Liver (tissue), 3 donors: ENCODE results near the gene TOE1.

ENCODE experiments used
- EGR1 ChIP-seq, 2 donors: IDR thresholded peaks; 2 replicates each; pipeline ENCODE4 v1.6.1; 2016 to 2018; ENCODE audit warnings: antibody characterized with exemption in 2 of 2, low read depth in 2 of 2
- GABPA ChIP-seq, 2 donors: IDR thresholded peaks in 1 of 2; conservative IDR thresholded peaks in 1 of 2; 2 replicates each; pipeline ENCODE4 v1.6.1; 2016; ENCODE audit warnings: antibody characterized with exemption in 2 of 2, mild to moderate bottlenecking in 1 of 2, moderate library complexity in 1 of 2
- JUND ChIP-seq, 2 donors: IDR thresholded peaks; 2 replicates each; pipeline ENCODE4 v1.6.1; 2016; ENCODE audit warnings: antibody characterized with exemption in 2 of 2
- SP1 ChIP-seq: IDR thresholded peaks from 2 replicates; pipeline ENCODE4 v1.6.1; 2018; ENCODE audit warnings: antibody characterized with exemption, mild to moderate bottlenecking
- TAF1 ChIP-seq: conservative IDR thresholded peaks from 2 replicates; pipeline ENCODE4 v1.6.1; 2016; ENCODE audit warnings: antibody characterized with exemption, mild to moderate bottlenecking
- YY1 ChIP-seq: IDR thresholded peaks from 2 replicates; pipeline ENCODE4 v1.6.1; 2016; ENCODE audit warnings: antibody characterized with exemption, mild to moderate bottlenecking
- TF ChIP-seq, protein P1 (sequence below): fragments of 150-350 bp; IDR thresholded peaks from 2 replicates; pipeline ENCODE4 v1.5.1; 2017; ENCODE audit warnings: improper control_type of control experiment, low read depth, low read length; ENCODE audit not compliant: missing input control
- TF ChIP-seq, protein P2 (sequence below): IDR thresholded peaks from 2 replicates; pipeline ENCODE4 v1.6.1; 2016; ENCODE audit warnings: antibody characterized with exemption
- TF ChIP-seq, protein P3 (sequence below): IDR thresholded peaks from 2 replicates; pipeline ENCODE4 v1.6.1; 2016; ENCODE audit warnings: antibody characterized with exemption, mild to moderate bottlenecking
- TF ChIP-seq, protein P4 (sequence below): IDR thresholded peaks from 2 replicates; pipeline ENCODE4 v1.6.1; 2016; ENCODE audit warnings: antibody characterized with exemption
- donor health status: healthy.
- donor health status: healthy.

DNA sequence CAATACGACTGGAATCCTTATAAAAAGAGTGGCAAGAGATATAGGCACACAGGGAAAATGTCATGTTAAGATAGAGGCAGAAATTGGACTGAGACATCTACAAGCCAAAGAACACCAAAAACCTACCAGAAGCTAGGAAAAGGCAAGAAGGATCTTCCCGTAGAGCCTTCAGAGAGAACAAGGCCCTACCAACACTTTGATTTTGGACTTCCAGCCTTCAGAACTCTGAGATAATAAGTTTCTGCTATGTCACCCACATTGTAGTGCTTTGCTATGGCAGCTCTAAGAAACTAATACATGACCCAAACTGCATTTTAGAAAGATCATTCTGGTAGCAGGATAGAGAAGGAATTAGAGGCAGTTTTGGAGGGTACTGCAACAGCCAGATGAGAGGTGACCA is 24.3 kb downstream of the TOE1 start:
- TF ChIP-seq, protein P1, sequence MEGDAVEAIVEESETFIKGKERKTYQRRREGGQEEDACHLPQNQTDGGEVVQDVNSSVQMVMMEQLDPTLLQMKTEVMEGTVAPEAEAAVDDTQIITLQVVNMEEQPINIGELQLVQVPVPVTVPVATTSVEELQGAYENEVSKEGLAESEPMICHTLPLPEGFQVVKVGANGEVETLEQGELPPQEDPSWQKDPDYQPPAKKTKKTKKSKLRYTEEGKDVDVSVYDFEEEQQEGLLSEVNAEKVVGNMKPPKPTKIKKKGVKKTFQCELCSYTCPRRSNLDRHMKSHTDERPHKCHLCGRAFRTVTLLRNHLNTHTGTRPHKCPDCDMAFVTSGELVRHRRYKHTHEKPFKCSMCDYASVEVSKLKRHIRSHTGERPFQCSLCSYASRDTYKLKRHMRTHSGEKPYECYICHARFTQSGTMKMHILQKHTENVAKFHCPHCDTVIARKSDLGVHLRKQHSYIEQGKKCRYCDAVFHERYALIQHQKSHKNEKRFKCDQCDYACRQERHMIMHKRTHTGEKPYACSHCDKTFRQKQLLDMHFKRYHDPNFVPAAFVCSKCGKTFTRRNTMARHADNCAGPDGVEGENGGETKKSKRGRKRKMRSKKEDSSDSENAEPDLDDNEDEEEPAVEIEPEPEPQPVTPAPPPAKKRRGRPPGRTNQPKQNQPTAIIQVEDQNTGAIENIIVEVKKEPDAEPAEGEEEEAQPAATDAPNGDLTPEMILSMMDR, result no peak
- no peak for TF ChIP-seq JUND (IDR thresholded peaks at IDR 0.05)
- TF ChIP-seq, protein P2, sequence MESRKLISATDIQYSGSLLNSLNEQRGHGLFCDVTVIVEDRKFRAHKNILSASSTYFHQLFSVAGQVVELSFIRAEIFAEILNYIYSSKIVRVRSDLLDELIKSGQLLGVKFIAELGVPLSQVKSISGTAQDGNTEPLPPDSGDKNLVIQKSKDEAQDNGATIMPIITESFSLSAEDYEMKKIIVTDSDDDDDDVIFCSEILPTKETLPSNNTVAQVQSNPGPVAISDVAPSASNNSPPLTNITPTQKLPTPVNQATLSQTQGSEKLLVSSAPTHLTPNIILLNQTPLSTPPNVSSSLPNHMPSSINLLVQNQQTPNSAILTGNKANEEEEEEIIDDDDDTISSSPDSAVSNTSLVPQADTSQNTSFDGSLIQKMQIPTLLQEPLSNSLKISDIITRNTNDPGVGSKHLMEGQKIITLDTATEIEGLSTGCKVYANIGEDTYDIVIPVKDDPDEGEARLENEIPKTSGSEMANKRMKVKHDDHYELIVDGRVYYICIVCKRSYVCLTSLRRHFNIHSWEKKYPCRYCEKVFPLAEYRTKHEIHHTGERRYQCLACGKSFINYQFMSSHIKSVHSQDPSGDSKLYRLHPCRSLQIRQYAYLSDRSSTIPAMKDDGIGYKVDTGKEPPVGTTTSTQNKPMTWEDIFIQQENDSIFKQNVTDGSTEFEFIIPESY, result no peak
- no peak for TF ChIP-seq YY1
- no peak for TF ChIP-seq GABPA (IDR thresholded peaks at IDR 0.05 in 1 of 2, conservative IDR thresholded peaks at IDR 0.05 in 1 of 2)
- TF ChIP-seq TAF1, result no peak
- TF ChIP-seq EGR1 (IDR thresholded peaks at IDR 0.05; ENCODE audit: low read depth in 2 of 2), result no peak
- TF ChIP-seq SP1, result no peak
- TF ChIP-seq, protein P3, sequence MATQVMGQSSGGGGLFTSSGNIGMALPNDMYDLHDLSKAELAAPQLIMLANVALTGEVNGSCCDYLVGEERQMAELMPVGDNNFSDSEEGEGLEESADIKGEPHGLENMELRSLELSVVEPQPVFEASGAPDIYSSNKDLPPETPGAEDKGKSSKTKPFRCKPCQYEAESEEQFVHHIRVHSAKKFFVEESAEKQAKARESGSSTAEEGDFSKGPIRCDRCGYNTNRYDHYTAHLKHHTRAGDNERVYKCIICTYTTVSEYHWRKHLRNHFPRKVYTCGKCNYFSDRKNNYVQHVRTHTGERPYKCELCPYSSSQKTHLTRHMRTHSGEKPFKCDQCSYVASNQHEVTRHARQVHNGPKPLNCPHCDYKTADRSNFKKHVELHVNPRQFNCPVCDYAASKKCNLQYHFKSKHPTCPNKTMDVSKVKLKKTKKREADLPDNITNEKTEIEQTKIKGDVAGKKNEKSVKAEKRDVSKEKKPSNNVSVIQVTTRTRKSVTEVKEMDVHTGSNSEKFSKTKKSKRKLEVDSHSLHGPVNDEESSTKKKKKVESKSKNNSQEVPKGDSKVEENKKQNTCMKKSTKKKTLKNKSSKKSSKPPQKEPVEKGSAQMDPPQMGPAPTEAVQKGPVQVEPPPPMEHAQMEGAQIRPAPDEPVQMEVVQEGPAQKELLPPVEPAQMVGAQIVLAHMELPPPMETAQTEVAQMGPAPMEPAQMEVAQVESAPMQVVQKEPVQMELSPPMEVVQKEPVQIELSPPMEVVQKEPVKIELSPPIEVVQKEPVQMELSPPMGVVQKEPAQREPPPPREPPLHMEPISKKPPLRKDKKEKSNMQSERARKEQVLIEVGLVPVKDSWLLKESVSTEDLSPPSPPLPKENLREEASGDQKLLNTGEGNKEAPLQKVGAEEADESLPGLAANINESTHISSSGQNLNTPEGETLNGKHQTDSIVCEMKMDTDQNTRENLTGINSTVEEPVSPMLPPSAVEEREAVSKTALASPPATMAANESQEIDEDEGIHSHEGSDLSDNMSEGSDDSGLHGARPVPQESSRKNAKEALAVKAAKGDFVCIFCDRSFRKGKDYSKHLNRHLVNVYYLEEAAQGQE, result no peak
- TF ChIP-seq, protein P4, sequence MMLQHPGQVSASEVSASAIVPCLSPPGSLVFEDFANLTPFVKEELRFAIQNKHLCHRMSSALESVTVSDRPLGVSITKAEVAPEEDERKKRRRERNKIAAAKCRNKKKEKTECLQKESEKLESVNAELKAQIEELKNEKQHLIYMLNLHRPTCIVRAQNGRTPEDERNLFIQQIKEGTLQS, result no peak
